Measurements from ENCODE around the gene AIRE.

GRCh38 chr21:44301141-44301540 lies 15.5 kb downstream of the AIRE start:
- no peak for TF ChIP-seq POLR2AphosphoS5 (IDR thresholded peaks at IDR 0.05; ENCODE audit: low read depth, low read length)
- TF ChIP-seq POLR2A (IDR thresholded peaks at IDR 0.05; ENCODE audit: low read depth, low read length) = no peak
- TF ChIP-seq TAF1 (IDR thresholded peaks at IDR 0.05; ENCODE audit: low read depth, low read length) = no peak
- TF ChIP-seq PAX5 (IDR thresholded peaks at IDR 0.05; ENCODE audit: insufficient read depth, low read length, severe bottlenecking) = no peak

All from GM12891 (cell line).